ENCODE data around the gene RBM20. TPM values are rescaled to one million over a fixed set of nuclear protein-coding genes. Genes with fewer than 3 reads are reported as not detected.

Gene RBM20
- total and polyA plus RNA-seq, 2 of the 13 experiments (the other 11 are each of a cell fraction or from before 2014, with no cell fraction given) = 0.02 to 0.22 TPM

DNA sequence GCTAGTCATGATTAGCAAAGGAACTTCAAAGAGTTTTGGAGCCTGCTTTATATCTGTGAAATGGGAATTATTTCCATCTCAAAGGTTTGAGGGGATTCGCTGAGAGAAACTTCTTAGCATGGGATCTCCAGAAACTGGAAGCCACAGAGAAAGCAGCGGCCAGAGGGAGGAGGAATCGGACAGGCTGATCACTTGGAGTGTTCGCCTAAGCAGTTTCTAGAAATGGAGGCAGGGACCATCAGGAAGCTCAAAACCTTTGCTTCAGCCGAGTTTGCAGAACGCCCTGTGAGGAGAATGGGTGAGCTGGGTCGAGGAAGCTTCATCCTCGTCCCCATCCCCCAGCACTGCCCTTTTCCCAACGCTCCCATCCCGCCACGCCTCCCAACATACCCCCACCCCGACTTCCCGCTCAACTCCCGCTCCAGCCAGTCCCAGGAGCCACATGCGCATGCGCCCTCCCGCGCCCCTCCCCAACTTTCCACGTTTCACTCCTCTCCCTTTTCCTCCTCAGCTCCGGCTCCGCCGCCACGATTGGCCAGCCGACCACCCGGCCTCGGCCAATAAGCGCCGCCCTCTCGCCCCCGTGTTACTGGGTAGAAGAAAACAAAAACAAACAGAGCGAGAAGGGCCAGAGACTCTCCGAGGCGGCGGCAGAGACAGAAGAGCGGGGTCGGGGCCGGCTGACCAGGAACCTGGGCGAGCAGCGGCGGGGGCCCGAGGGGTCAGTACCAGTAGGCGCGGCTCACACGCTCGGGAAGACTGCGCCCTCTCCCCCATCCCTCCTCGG, 227.4 kb downstream of the RBM20 start, which contains the start of gene PDCD4 (continued):
- TF ChIP-seq, protein P1, sequence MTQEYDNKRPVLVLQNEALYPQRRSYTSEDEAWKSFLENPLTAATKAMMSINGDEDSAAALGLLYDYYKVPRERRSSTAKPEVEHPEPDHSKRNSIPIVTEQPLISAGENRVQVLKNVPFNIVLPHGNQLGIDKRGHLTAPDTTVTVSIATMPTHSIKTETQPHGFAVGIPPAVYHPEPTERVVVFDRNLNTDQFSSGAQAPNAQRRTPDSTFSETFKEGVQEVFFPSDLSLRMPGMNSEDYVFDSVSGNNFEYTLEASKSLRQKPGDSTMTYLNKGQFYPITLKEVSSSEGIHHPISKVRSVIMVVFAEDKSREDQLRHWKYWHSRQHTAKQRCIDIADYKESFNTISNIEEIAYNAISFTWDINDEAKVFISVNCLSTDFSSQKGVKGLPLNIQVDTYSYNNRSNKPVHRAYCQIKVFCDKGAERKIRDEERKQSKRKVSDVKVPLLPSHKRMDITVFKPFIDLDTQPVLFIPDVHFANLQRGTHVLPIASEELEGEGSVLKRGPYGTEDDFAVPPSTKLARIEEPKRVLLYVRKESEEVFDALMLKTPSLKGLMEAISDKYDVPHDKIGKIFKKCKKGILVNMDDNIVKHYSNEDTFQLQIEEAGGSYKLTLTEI (CRISPR knock-in tag; conservative IDR thresholded peaks at IDR 0.05) = no peak
- TF ChIP-seq, protein P2, sequence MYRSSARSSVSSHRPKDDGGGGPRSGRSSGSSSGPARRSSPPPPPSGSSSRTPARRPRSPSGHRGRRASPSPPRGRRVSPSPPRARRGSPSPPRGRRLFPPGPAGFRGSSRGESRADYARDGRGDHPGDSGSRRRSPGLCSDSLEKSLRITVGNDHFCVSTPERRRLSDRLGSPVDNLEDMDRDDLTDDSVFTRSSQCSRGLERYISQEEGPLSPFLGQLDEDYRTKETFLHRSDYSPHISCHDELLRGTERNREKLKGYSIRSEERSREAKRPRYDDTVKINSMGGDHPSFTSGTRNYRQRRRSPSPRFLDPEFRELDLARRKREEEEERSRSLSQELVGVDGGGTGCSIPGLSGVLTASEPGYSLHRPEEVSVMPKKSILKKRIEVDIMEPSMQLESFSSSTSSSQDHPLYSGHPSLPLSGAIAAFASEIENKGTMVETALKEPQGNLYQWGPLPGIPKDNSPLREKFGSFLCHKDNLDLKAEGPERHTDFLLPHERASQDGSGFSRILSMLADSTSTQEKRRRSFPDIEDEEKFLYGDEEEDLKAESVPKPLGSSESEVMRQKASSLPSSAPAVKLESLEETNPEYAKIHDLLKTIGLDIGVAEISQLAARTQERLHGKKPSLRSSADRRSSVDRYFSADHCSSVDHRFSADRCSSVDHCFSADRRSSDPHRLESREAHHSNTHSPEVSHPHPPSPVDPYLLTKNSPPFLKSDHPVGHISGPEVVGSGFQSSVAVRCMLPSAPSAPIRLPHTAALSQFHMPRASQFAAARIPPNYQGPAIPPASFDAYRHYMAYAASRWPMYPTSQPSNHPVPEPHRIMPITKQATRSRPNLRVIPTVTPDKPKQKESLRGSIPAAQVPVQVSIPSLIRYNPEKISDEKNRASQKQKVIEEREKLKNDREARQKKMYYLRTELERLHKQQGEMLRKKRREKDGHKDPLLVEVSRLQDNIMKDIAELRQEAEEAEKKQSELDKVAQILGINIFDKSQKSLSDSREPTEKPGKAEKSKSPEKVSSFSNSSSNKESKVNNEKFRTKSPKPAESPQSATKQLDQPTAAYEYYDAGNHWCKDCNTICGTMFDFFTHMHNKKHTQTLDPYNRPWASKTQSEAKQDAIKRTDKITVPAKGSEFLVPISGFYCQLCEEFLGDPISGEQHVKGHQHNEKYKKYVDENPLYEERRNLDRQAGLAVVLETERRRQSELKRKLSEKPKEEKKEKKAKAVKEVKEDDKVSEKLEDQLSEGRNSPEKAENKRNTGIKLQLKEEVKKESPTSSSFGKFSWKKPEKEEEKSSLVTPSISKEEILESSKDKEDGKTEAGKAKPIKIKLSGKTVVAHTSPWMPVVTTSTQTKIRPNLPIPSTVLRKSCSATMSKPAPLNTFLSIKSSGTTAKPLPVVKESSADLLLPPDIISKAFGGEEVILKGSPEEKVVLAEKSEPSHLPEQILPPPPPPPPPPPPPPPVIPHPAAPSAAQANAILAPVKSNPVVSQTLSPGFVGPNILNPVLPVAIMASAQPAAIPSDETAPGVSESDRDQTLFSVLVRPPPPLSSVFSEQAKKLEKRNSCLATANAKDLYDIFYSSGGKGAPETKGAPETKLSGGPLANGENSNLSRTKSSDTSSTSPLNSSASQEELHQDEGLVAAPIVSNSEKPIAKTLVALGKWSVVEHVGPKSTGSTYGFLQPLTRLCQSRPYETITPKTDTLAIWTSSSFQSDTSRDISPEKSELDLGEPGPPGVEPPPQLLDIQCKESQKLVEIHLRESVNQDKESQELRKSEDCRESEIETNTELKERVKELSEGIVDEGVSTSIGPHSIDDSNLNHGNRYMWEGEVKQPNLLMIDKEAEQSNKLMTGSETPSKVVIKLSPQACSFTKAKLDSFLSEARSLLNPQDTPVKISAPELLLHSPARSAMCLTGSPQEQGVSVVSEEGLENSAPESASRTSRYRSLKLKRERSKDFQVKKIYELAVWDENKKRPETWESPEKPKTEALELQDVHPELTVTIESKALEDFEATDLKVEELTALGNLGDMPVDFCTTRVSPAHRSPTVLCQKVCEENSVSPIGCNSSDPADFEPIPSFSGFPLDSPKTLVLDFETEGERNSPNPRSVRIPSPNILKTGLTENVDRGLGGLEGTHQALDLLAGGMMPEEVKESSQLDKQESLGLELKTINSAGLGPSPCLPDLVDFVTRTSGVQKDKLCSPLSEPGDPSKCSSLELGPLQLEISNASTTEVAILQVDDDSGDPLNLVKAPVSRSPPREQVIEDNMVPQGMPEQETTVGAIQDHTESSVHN (CRISPR knock-in tag; IDR thresholded peaks at IDR 0.05) = no peak
- TF ChIP-seq ZNF678 (CRISPR knock-in tag; IDR thresholded peaks at IDR 0.05) (0 out of 2 replicates have a peak, but pooled peaks have one; percentile 77), HOXA7 (CRISPR knock-in tag; IDR thresholded peaks at IDR 0.05) (no peak), RFXAP (CRISPR knock-in tag; IDR thresholded peaks at IDR 0.05; ENCODE audit: borderline replicate concordance) (peak; percentile 99), SRSF1 (optimal IDR thresholded peaks at IDR 0.05; ENCODE audit: low read depth, low read length) (no peak), ZNF367 (CRISPR knock-in tag; IDR thresholded peaks at IDR 0.05; ENCODE audit: borderline replicate concordance) (no peak), HNF4A (CRISPR knock-in tag; IDR thresholded peaks at IDR 0.05) (no peak), KLF16 (CRISPR knock-in tag; IDR thresholded peaks at IDR 0.05) (peak in 1 of 2 experiments; percentile 13; a peak in 1 of 4 replicates), MYNN (CRISPR knock-in tag; IDR thresholded peaks at IDR 0.05; ENCODE audit: low read depth) (no peak)
- TF ChIP-seq, protein P3, sequence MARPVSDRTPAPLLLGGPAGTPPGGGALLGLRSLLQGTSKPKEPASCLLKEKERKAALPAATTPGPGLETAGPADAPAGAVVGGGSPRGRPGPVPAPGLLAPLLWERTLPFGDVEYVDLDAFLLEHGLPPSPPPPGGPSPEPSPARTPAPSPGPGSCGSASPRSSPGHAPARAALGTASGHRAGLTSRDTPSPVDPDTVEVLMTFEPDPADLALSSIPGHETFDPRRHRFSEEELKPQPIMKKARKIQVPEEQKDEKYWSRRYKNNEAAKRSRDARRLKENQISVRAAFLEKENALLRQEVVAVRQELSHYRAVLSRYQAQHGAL (CRISPR knock-in tag; IDR thresholded peaks at IDR 0.05; ENCODE audit: not compliant biosample characterization) = no peak
- TF ChIP-seq, protein P4, sequence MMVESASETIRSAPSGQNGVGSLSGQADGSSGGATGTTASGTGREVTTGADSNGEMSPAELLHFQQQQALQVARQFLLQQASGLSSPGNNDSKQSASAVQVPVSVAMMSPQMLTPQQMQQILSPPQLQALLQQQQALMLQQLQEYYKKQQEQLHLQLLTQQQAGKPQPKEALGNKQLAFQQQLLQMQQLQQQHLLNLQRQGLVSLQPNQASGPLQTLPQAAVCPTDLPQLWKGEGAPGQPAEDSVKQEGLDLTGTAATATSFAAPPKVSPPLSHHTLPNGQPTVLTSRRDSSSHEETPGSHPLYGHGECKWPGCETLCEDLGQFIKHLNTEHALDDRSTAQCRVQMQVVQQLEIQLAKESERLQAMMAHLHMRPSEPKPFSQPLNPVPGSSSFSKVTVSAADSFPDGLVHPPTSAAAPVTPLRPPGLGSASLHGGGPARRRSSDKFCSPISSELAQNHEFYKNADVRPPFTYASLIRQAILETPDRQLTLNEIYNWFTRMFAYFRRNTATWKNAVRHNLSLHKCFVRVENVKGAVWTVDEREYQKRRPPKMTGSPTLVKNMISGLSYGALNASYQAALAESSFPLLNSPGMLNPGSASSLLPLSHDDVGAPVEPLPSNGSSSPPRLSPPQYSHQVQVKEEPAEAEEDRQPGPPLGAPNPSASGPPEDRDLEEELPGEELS (CRISPR knock-in tag; IDR thresholded peaks at IDR 0.05) = no peak
- TF ChIP-seq, protein P5, sequence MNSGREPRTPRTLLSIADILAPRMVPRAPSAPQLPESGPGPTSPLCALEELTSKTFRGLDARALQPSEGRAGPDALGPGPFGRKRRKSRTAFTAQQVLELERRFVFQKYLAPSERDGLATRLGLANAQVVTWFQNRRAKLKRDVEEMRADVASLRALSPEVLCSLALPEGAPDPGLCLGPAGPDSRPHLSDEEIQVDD (CRISPR knock-in tag; IDR thresholded peaks at IDR 0.05; ENCODE audit: borderline replicate concordance) = 0 out of 2 replicates have a peak, but pooled peaks have one; percentile 47
- TF ChIP-seq, protein P6, sequence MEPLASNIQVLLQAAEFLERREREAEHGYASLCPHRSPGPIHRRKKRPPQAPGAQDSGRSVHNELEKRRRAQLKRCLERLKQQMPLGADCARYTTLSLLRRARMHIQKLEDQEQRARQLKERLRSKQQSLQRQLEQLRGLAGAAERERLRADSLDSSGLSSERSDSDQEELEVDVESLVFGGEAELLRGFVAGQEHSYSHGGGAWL (CRISPR knock-in tag; IDR thresholded peaks at IDR 0.05) = 0 out of 2 replicates have a peak, but pooled peaks have one; percentile 2
